ENCODE results near the gene SS18L1.

DNA sequence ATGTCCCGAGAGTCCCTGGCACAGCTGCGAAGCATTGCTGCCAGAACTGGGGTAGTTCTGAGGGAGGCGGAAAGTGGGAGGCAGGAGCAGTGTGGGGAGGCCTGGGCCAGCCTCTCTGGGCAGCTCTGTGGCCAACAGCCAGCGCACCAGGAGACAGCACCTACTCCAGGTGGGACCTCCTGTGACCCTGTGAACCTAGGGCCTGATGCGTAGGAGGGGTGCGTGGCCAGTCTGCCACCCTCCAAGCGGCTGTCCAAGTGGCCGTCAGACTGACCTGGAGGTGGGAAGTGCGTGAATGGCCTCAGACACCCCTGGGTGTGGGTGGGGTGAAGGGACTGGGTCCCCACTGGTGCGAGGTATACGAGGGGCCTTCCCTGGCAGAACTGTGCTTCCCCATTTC lies 15.5 kb downstream of the SS18L1 start:
- TF ChIP-seq, protein P1, sequence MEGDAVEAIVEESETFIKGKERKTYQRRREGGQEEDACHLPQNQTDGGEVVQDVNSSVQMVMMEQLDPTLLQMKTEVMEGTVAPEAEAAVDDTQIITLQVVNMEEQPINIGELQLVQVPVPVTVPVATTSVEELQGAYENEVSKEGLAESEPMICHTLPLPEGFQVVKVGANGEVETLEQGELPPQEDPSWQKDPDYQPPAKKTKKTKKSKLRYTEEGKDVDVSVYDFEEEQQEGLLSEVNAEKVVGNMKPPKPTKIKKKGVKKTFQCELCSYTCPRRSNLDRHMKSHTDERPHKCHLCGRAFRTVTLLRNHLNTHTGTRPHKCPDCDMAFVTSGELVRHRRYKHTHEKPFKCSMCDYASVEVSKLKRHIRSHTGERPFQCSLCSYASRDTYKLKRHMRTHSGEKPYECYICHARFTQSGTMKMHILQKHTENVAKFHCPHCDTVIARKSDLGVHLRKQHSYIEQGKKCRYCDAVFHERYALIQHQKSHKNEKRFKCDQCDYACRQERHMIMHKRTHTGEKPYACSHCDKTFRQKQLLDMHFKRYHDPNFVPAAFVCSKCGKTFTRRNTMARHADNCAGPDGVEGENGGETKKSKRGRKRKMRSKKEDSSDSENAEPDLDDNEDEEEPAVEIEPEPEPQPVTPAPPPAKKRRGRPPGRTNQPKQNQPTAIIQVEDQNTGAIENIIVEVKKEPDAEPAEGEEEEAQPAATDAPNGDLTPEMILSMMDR (IDR thresholded peaks at IDR 0.05; ENCODE audit: insufficient read depth, low read length, poor library complexity, severe bottlenecking), result no peak
- no peak for TF ChIP-seq EZH2phosphoT487 (conservative IDR thresholded peaks at IDR 0.05; ENCODE audit: low read length)

Data from SU-DHL-6 (cell line).